NCI-H2081 (cell line): ENCODE results near the gene INPP5A.

Experiments used
- DNase-seq, 2 experiments: peaks; one replicate each; lab custom pipeline; 2025; lab: John Stamatoyannopoulos, UW

INPP5A gene

DNA sequence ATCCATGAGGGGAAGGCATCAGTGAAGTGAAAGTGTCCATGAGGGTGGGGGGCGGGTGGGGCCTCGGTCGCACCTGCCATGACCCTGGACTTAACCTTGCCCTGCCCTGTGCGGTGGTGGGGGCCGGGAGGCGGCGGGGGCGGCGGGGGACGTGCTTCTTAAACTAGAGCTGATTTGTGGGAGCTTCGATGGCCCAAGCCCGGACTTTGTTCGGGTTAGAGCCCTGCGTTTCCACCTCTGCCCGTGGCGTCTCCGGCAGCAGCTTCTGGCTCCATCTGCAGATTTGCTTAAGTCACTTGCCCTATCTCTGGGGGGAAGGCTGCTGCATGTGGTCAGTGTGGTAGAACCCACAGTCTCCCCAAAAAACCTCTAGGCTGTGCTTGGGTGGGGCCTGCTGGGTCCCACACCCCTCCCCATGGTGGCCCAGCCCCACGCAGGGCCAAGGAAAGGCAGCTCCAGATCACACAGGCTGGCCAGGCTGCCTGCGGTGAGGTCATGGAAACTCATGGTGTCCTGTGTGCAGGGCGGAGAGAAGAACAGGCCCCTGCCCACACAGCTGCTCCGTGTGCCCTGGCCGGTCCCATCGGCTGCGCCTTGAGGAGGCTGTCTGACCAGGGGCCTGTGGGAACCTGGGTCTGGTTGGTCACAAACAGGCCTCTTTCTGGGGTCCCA lies 93.2 kb downstream of the INPP5A start:
- no peak for DNase-seq

GRCh38 chr10:132631338-132631735 lies 93.8 kb downstream of the INPP5A start:
- no peak for DNase-seq

- no peak for DNase-seq
Observed at GRCh38 chr10:132632091-132632561, 94.5 kb downstream of the INPP5A start.

- DNase-seq = no peak
Observed at GRCh38 chr10:132632851-132633684, 95.5 kb downstream of the INPP5A start.

DNA sequence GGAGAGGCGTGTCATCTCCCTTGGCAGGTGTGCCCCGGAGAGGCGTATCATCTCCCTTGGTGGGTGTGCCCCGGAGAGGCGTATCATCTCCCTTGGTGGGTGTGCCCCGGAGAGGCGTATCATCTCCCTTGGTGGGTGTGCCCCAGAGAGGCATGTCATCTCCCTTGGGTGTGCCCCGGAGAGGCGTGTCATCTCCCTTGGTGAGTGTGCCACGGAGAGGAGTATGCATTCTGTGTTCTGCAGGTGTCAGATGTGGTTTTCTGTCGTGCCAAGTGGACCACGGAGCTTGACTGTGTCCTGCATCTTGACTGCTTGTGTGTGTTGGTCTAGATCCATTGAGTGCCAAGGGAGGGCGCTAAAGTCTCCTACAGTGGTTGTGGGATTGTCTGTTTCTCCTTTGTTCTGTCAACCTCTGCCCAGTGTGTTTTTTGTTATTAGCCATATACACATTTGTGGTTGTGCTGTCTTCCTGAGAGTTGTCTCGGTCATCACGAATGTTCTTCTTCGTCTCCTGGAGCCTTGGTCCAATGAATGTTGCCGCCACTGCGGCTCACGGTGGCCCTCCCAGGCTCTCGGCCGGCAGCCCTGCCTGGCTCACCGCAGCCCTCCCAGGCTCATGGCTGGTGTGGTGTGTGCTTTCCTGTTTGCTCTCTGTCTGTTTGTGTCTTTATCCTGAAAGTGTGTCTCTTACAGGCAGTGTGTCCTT lies 96.8 kb downstream of the INPP5A start:
- DNase-seq = no peak

DNA sequence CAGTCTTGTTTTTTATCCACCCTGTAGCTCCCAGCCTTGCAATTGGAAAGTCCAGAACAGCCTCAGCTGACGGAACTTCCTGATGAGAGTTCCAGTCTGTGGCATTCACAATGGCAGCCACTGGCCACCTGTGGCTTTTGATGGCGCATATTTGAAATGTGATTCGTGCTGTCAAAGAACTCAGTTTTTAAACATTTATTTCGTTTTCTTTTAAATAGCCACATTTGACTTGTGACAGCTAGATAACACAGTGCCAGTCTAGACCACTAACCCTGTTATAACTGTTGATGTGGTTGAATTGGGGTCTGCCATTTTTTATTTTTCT lies 97.3 kb downstream of the INPP5A start:
- DNase-seq = no peak

DNA sequence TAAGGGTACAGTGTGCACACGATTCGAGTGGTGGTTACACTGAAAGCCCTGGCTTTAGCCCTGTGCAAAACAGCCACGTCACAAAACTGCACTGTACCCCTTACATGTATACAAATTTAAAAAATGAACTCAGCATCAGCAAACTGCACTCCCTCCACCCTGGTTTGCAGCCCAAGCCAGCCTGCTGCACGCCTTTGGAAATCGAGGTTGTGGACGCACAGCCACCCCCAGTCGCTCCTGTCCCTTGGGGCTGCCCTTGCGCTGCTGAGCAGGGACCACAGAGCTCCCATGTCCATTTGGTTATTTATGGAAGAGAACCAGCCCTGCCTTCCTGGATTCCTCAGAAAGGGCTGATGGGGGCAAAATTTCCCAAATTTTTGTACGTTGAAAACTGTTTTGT lies 98.8 kb downstream of the INPP5A start:
- no peak for DNase-seq

- DNase-seq = peak in 1 of 2 experiments; percentile 7
Observed at GRCh38 chr10:132637477-132638129, 100.0 kb downstream of the INPP5A start.

GRCh38 chr10:132638130-132638515 lies 100.5 kb downstream of the INPP5A start:
- no peak for DNase-seq

- no peak for DNase-seq
Observed at GRCh38 chr10:132639470-132639869, 101.9 kb downstream of the INPP5A start.

DNA sequence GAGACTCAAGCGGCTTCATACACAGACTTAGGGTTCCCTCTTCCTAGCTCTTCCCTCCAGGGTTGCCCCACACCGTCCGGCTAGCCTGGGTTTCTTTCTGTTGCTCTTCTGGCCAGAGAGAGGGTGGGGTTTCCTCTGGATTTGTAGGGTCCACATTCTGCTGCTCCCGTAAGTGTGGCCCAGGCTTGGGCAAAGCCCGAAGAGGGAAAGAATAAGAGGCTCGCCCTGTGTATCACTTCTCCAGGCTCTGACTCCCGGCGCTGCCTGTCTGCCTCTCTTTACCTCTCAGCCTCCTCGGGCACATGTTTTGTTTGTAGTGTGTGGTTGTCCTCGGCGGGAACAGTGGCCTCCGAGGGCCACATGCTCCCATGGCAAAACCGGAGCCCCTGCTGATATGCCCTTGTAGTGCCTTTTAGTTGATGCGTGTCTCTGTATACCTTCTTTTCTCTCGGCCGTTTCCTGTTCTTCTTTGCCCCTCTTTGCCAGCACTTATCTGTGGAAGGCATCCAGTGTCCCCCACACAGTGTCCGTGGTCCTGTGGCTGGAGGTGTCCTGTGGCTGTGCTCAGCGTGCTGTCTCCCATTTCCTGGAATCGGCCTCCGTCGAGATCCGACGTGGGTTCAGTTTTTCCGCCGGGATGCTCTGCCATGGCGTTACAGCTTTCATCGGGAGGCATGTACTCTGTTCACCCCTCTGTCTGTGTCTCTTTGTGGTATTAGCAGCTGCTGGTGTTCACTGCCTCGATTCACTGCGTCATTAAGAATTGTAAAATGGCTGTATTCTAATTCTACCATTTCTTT lies 102.9 kb downstream of the INPP5A start:
- no peak for DNase-seq

GRCh38 chr10:132641401-132641800 lies 103.8 kb downstream of the INPP5A start:
- no peak for DNase-seq

GRCh38 chr10:132641966-132642731 lies 104.6 kb downstream of the INPP5A start:
- DNase-seq = no peak

GRCh38 chr10:132642732-132643008 lies 105.1 kb downstream of the INPP5A start:
- DNase-seq = no peak

DNA sequence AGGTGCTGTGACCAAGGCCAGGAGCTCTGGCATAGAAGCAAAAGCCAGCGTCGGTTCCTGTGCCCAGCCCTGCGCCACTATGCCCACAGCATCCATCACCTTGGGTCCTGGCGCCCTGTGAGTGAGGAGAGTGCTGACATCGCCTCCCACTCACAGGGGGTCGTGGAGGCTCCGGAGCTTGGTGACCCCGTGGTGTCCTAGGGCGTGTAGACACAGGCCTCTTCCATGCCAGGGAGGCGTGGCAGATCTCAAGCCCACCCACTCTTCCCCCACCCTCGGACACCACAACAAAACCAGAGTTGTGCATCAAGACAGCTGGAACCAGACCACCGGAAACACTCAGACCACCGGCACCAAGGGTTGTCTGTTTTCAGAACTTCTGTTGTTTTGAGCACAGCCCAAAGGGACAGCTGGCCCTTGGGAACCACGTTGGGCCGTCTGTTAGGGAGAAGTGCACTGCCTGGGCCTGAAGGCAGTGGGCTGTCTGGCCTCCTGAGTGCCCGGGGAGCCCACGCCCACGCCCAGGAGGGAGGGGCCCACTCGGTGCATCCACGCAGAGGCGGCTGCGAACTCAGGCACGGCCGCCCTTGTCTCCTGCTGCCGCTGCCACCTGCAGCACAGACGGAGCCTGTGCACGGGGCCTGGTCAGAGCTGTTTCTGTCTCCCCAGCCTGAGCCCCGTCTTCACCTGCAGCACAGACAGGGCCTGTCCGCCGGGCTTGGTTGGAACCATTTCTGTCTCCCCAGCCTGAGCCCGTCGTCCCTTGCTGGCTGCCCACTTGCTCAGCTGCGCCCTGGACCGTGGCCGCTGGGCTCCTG lies 106.3 kb downstream of the INPP5A start:
- DNase-seq = no peak

DNA sequence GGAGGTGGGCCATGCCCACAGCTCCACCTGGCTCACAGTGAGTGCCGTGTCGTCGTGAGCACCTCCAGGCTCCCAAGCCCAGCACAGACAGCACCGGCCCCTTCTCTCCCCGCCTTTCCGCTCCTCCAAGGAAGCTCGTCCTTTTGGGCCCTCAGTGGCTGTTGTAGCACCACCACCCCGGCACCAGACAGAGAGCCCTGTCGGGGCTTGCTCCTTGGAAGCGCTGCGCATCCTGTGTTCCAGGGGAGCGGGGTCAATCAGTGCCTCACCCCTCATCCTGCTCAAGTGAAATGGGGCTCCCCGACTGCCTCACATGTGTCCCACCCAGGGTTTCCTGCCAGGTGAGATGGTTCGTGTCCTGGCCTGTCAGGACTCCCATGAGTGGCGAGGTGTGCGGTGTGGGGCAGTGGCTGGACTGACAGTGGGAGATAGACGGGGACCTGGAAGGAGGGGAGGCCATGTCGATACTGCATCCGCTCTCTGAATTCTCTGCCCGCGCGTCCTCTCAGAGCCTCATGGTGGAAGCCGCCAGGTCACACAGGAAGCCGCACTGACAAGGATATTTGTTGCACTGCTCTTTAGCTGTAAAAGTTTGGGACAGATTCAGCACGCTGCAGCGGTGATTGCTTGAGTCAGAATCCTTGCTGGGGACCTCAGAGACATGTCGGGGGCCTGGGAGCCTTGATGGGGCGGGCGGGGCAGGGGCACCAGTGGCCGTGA lies 107.1 kb downstream of the INPP5A start:
- no peak for DNase-seq

DNA sequence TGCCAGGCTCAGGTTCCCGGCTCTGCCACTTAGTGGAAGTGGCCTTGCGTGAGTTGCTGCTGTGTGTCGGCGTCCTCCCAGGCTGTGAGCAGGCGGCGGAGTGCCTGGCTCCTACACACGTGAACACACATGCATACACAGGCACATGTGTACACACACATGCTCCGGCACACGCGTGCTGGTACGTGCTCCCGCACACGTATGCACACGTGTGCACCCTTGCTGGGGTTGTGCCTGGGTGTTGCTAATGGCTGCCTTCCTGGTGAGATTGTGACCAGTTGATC lies 107.6 kb downstream of the INPP5A start:
- no peak for DNase-seq

DNA sequence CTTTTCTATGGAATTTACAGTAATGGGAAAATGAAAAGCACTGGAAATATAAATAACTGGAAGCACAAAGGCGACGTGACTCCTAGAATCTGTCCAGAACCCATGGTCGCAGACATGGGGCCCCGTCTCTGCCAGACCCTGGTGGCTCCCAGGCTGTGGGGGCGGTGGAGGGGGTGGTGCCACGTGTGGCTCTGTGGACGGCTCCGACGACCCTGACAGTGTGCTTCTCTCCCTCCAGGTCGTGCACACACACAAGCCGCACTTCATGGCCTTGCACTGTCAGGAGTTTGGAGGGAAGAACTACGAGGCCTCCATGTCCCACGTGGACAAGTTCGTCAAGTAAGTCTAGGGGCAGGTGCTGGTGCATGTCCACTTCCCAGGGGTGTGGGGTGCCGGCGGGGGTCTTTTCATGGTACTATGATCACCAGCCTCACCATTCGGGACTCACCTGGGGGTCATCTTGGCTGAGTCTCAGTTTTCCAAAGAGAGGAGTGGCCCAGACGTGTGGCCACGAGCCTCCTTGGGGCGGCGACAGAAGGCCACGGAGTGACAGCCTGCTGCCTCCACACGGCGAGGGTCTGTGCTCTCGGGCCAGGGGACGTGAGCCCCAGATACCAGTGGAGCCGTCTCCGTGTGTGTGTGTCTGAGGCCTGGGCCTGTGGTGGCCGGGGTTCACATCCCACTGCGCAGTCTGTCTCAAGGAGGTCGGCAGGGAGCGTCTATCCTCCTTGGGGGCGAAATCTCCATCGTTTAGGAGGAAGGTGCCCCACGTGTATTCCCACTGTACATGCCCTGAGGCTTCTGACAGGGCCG lies 108.2 kb downstream of the INPP5A start:
- DNase-seq = no peak
